GM15510 (cell line): Measurements from ENCODE around the gene KLK5.

Experiments used
- POLR2A ChIP-seq: IDR thresholded peaks from 3 replicates; pipeline ENCODE4 v1.6.1; 2011; ENCODE audit warnings: borderline replicate concordance; ENCODE audit not compliant: insufficient read length; ENCODE audit errors: extremely low read depth

Gene KLK5

DNA sequence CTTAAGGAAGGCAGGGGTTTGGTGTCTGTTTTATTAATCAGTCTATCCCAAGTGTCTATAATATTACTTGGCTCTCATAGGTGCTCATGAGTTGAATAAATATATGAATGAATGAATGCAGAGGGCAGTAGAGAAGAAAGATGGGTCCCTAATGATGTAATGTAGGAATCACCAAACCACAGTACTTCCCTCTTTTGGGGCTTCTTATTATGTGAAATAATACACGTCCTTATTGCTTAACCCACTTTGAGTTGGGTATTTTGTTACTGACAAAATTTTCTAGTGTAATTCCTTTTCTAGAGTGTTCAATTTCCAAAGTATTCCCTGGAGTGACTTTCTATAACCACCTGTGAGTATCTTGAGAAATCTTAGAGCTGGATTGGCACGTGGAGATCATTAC, 13.2 kb downstream of the KLK5 start:
- no peak for TF ChIP-seq POLR2A

DNA sequence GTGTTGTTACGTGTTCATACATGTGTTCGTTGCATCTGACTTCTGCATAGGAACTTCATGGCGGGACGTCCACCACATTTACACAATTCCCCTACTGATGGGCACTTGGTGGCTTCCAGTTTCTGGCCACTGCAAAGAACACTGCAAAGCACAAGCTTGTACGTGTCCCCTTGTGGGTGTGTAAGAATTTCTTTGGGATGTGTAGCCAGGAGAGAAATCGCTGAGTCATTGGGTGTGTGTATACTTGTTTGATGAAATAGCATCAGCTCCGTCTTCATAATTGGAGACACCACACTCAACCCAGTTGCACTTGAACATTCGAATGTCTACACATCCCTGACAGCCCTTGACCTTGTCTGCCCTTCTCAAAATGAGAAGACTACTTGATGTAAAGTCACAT, 19.2 kb downstream of the KLK5 start:
- TF ChIP-seq POLR2A = no peak

DNA sequence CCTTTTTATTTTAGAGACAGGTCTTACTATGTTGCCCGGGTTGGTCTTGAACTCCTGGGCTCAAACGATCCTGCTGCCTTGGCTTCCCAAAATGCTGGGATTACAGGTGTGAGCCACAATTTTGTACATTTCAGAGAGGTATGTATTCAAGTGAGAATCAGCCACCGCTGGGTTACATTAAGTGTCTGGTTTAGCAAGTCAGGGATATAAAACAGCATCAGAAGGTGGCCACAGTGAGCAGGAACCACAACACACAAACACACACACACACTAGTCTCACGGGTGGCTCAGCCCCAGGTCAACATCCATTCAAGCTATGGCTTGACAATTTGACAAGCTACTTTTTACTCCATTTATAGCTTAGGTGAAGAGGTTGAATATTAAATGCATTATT, 20.2 kb downstream of the KLK5 start:
- no peak for TF ChIP-seq POLR2A

DNA sequence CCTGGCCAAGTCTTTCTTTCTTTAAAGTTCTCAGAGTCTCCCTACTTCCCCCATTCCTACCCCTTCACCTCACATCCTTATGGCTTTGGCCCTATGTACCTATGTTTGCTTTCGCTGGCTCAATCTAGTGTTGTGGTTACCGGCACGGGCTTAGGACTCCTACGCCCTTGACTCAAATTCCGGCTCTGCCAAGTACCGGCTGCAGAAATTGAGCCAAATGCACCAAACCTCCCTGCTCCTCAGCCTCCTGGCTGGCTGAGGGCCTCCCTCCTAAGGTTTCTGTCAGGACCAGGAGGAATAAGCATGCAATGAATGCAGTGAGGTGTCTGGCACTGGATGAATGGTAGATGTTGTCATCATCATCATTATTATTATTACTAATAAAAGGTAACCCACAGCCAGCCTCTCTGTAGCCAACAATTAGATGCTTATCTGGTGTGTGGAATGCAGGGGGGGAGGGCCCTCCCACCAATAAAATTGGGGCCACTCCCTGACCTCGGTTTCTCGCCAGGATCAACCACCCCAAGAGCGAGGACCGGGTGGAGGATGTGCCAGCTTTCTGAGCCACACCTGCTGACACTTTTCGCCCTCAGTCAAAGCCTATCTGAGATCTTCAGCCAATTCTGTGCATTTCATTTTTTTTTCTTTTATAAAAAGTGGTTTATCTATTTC, 20.7 kb downstream of the KLK5 start:
- no peak for TF ChIP-seq POLR2A

DNA sequence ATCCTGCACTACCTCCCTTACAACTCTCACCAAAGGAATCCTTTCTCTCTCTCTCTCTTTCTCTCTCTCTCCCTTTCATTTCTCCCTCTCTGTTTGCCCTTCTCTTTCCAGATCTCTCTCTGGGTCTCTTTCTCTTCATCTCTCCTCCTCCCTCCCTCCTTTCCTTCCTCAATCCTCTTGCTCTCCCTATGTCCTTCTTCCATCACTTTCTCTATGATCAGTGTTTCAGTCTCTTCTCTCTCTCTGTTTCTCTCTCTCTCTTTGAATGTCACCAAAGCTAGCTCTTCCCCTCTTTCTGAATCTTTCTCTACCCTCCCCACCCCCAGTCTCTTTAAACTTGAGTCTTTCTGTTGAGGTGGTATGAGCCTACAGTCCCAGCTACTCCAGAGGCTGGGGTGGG, 21.8 kb downstream of the KLK5 start:
- TF ChIP-seq POLR2A = no peak

DNA sequence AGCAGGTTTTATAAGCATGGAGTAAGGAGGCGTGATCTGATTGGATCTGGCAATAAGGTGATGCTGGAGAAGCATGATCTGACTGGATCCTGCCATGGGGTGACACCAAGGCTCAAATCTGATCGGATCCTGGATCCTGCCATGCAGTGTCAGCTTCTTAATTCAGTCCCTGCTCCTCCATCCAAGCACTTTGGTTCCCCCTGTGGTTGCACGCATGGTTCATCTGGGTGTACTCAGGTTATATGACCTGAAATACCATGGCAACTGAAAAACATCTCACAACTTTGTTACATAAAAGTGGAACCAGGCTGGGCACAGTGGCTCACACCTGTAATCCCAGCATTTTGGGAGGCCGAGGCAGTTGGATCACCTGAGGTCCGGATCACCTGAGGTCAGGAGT, 24.0 kb downstream of the KLK5 start:
- no peak for TF ChIP-seq POLR2A

DNA sequence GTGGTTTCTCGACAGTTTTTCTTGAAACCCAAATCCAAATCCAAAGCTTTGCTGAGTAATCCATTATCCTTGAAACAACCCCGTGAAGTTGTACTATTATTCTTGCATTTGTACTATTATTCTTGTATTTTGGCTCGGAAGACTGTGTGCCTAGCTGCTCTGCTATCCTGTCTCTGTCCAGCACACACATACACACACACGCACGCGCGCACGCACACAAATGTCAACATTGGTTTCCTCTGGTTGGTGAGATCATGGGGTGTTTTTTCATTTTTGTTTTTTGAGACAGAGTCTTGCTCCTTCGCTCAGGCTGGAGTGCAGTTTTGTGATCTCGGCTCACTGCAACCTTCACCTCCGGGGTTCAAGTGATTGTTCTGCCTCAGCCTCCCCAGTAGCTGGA, 26.7 kb downstream of the KLK5 start:
- TF ChIP-seq POLR2A = no peak

DNA sequence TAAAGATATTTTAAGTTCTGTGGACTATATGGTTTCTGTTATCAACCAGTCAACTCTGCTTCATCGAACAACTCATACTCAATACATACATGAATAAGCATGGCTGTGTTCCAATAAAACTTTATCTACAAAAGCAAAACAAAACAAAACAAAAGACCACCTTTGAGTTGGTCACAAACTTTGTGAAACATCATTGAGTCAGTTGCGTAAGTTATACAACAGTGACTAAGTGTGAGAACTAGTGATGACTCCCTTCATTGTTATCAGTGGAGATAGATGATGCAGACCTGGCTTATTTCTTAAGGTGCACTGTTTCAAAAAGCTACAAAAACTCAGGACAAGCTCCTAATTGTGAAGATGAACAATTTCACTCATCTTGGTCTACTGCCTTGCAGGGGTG, 27.1 kb downstream of the KLK5 start:
- no peak for TF ChIP-seq POLR2A

DNA sequence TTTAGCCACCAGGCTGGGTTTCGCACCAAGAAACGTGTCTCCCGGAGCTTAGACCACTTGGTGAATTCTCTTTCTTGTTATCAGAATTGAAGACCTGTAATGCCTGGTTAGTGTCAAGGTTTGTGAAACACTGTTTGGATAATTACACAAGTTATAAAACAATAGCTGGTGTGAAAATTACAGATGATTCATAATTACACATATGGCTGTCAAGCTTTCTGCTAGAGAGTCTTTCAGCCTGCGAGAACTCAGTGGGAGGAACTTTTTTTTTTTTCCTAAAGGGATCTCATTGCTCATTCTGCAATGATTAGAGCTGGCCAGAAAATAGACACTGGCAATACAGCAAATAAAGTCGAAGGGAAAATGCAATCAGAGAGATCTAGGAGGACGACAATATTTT, 28.3 kb downstream of the KLK5 start:
- no peak for TF ChIP-seq POLR2A

DNA sequence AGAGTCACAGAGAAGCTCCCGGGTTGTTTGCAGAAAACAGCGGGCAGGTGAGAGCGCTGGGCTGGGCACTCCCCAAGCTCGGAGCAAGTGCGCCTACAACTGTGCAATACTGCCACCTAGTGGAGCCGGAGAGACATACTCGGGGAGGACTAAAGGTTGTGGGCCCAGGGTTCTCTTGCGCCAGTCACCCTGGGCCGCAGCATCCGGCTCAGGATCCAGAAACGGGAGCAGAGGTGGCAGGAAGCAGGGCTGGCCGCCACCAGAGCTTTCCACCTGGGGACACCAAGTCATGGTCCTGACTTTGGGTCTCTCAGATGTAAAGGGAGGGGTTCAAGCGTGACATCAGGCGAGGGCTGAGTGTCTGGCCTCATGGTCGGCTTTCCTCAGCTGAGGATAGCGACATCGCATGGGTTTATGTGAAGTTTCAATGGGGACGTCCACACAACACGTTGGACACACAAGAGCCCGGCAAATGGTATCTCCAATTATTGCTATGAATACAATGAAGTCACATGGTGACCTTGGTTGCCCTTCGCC, 30.5 kb downstream of the KLK5 start:
- TF ChIP-seq POLR2A = no peak

DNA sequence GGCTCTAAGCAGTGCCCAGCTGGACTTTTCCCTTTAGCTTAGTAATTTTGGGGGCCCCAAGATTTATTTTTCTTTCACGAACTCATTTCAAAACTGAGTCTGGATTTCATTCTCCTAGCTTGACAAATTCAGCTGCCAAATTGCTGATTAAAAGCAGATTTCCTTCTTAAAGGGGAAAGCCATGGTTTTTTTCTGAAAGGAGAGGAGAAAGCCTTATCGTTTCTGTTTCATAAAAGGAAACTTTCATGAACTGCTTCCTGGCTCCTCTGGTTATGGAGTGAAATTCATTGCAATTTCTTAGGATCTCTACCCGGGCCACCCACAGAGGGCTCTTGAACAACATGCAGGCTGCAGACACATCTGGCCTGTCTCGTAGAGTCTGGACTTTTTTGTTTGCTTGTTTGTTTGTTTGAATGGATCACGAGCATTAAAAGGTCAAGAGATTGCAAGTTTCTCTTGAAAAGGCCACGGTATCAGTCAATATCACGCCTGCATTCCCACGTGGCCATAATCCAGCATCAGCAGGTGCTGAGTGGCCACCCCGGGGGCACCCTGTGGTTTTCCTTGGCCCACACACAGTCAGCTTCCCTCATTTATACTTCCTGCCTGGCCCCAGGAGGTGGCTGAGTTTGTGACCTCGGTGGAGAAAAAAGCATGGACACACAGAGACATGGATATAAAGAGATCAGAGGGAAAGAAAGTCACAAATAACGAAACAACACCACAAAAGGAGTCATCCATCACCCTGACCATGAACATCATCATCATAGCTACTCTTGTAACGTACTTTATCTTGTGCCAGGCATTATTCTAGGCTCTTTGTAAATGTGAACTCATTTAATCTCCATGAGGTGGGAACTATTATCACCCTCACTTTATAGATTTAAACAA, 31.2 kb downstream of the KLK5 start:
- no peak for TF ChIP-seq POLR2A

DNA sequence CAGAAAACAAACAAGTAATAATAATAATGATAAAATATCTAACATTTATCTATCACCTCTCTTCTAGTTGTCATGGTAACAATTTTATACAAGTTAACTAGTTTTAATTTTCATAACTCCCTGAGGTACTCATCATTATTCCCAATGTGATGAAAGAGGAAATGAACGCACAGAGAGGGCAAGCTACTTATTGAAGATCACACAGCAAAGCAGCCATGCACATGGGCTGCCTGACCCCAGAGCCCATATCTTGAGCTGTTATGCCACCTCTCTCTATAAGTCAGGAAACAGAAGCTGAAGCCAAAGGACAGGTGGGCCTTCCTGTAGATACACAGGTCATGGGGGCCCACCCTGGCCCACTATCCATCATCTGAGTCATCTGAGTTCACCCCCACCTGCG, 36.8 kb downstream of the KLK5 start:
- TF ChIP-seq POLR2A = no peak

DNA sequence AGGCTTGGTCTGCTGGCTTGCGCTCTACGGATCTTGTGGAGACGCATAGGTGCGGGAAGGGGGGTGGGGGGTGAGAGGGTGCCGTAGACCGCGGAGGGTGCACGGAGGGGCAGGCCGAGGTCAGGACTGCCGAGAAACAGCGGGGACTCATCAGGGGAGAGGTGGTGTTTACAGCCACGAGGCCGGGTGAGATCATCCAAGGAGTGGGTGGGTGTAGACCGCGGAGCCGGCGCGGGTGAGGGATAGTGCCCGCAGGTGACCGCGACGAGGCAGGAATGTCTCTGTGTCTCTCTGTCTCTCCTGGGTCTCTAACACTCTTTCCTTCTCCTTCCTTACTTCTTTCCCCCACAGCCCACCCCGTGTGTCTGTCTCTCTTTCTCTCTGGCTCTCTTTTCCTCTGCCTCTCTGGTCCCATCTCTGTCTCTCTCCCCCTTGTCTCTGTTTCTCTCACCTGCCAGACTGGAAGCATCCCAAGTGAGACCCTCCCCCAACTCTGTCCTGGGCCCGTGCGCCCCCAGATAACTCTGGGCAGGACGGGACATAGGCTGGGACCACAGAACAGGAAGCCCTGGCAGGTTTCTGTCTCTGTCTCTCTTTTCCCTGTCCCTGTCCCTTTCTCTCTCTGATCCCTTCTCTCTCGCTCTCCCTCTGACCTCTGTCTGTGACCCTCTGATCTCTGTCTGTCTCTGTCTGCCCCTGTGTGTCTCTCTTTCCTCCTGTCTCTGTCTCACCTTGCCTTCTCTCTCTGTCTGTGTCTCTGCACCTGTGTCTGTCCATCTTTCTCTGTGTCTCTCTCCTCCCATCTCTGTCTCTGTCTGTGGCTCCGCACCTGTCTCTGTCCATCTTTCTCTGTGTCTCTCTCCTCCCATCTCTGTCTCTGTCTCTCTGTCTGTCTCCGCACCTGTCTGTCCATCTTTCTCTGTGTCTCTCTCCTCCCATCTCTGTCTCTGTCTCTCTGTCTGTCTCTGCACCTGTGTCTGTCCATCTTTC, 39.8 kb downstream of the KLK5 start:
- TF ChIP-seq POLR2A = no peak

DNA sequence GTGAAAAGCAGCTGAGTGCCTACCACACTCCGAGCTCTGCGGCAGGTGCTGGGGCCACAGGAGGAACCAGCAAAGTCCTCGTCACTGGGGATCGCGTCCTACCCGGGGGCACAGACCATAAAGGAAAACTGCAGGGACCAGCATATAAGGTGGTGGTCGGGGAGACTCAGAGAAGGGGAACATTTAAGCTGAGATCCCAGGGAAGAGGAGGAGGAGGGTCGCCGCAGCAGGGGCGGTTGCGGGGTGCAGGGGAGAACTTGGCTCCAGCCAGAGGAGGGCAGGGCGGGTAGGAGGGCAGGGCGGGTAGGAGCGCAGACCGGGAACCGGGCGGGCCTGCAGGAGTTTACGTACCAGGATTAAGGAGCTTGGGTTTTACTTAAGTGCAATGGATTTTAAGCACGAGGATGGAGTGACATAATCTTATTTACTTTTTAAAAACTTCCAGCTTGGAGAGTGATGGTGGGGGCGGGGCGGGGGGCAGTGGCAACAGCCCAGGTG, 40.7 kb downstream of the KLK5 start:
- TF ChIP-seq POLR2A = no peak

DNA sequence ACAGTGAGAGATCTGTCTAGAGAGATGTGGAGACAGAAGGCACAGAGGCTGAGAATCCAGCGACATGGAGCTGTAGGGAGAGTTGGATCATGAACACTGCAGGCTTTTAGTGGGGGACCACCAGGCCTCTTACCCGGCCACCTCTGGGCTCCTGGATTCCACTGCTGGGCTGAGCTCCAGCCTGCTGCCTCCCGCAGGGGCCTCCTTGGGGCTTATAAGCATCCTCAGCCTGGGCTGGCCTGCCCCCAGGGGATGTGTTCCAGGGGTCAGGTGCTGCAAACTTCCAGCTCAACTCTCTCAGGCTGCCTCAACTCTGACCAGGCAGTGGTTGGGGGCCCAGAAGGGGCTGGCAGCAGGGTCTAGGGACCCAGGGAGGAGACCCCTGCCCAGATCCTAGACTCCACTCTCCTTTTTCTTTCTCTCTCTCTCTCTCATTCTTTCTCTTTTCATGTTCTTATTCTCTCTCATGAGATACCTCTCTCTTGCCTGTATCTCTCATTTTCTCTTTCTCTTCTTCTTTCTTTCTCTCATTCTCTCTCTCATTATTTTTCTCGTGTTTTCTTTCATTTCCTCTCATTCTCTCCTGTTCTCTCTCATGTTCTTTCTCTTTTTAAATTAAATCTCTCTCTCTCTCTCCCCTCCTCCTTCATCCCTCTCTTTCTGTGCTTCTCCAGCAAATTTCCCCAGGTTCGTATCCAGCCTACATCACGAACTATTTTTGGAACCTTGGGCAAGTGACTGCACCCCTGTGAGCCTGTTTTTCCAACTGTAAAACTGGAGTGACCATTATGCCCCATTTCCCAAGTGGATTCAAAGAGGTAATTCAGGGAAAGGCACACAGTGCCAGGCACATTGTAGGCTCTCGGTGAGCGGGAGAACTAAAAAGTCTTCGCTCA, 41.4 kb downstream of the KLK5 start, which contains the start of gene KLK4:
Gene KLK4 (minus strand): TSS at position 190 of the 896 bp plus-strand sequence. CDS start 657 bp downstream, outside the sequence.
- TF ChIP-seq POLR2A = no peak
